NCI-H1694 (cell line): Measurements from ENCODE around the gene TNFSF8.

Source experiments
- DNase-seq: peaks from one replicate; lab custom pipeline; 2025; lab: John Stamatoyannopoulos, UW

The TNFSF8 gene

DNA sequence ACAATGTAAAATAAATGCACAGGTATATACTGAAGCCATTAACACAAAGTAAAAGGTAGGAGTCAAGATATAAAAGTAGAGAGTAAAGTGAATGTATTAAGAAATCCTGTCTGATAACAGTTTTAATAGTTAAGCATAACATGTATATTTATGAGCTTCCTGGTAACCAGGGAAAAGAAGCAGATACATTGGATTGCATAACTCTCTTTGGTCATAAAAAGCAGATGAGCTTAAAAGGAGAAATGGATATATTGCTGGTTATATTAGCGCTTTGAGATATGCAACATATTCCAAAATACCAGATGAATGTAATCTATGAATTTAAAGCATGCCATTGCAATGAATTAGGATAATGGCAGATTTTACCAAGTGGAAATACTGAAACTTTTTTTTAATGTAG, 6.2 kb upstream of the TNFSF8 start:
- no peak for DNase-seq

DNA sequence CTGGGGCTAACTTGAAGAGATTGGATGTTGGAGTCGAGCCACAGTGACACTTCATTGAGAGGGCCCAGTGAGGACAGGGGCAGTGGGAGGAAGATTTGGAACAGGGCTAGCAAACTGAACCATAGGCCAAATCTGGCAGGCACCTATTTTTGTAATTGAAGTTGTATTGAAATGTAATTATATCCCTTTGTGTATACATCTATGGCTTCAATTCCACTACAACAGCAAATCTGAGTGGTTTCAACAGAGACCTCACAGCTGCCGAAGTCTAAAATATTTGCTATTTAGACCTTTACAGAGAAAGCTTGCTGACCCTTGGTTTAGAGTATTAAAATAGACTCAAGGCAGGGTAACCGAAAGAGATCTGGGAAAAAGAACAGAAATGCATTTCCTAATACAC, 4.7 kb upstream of the TNFSF8 start:
- no peak for DNase-seq

DNA sequence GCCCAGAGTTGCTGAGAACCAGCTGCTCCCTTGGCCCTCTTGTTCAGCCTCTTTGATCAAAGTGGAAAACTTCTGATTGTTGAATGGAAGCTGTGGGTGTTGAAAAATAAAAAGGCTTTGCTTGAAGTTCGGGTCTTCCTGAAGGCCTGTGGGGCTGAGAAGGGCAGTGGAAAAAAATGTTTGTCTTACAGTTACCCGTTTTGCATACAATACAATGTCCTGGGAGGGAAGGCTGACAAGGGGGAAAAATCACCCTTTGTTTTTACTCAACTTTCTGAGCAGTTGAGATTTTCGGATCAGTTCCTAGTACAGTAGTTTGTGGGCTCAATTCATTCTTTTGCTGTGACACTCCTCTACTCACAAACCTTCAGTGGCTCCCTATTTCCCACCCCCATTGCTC, 2.1 kb upstream of the TNFSF8 start:
- no peak for DNase-seq

DNA sequence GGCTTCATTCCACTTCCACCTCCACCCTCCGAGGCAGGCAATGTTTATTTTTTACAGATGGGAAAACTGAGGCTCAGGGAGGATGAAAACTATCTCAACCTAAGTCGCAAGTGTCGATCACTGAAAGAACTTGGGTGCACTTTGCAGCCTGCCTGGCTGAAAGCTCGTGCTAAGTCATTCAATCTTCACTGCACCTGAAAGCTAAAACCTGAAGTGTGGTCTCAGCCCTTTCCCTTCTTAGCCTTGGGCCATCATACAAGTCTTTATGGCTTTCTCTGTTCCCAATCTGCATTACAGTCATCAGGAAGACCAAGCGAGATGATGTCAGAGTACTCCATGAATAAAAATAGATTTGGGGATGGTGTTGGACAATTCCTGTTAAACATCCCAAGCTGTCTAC, 1.0 kb upstream of the TNFSF8 start:
- DNase-seq: no peak

DNA sequence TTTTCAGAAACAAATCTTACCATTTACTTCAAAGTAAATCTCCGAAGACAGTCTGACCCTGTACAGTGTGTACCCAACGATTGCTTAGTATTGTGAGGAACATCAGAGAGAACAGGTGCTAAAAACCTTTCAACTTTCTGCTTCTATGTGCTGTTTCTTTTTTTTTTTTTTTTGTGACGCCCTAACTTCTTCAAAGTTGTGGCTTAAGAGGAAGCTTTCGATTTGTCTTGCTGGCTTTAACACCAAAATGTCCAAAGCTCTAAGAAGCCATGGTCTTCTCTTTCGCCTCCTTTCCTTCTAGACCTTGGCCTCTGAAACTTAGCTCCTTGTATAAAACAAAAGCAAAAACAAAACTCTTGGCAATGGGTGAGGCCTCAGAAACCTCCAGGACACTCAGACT, 1.2 kb downstream of the TNFSF8 start:
- no peak for DNase-seq

DNA sequence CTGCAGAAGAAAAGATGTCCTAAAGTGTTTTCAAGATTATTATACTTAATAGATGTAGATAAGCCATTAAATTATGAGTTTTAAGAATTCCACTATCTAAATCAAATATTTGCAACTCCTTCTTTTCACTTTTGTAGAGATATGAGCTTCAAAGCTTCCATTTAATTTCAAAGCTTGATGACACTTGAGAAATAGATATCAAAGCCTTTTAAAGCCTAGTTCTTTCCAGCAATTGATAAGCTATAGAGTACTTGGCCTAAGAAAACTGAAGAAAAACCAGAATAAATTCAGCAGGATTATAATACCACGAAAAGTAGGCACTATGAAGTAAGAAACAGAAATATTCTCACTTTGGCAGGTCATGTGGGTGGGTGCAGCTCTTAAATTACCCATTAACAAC, 1.7 kb downstream of the TNFSF8 start:
- no peak for DNase-seq

DNA sequence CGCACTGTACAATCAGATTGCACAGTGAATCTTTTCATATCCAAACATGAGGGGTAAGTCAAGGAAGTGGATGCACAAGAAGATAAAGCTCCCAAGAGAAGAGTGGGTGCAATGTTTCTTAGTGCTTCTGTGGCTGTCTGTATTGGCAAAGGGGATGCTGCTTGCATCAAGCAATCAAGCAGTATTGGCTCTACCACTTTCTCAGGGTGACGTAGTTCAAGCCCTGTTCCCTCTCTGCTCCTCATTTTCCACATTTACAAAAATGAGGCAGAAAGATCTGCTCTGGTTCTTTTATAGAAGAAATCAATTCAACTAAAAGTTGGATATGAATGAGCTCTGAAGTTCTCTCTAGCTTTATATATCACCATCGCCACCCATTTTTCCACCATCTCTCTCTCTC, 2.3 kb downstream of the TNFSF8 start:
- DNase-seq: no peak

DNA sequence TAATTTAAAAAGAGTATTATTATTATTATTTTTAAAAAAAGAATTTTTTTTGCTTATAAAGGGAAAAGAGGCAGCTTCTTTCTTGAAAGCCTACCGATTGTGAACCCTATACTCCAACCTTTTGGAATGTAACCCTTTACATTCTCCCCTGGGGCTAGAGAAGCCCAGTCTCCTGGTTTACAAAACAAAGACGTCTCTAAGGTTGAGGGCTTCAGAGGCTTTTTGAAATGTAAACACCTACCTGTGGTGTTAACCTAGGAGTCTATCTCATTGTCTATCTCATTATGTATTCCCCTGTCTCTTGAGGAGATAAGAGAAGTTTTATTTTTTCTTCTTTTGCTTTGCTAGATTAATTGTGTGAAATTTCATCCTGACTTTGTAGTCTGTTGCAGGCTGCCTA, 4.7 kb downstream of the TNFSF8 start:
- DNase-seq: no peak

DNA sequence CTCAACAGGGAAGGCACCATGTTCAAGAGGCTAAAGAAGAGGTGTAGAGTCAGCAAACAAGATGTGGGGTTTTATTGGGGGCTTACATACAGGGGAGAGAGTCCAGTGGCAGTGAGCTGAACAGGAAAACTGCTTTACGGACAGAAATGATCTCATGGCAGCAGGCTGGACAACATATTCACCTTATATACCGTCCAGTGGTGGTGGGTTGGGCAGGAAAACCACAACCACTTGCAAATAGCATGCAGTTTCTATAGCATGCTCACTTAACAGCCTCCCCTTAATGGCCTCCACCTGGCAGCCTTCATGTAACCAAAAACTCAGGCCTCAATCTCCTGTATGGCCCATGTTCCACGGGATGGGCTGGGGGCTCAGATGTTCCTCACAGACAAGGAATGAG, 5.4 kb downstream of the TNFSF8 start:
- DNase-seq: no peak

DNA sequence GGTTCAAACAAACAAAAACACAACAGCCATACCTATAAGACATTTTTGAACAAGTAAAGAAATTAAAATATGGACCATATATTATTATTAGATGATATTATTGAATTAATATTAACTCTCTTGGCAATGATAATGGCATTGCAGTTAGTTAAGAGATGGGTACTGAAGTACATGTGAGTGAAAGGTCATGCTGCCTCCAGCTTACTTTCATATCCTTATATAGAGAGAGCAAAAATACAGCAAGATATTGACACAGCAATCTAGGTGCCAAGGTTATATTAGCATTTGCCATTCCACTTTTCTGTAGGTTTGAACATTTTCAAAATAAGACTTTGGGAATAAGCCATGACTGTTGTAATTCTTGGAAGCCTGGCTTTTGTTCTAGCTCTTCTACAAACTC, 6.1 kb downstream of the TNFSF8 start:
- no peak for DNase-seq

DNA sequence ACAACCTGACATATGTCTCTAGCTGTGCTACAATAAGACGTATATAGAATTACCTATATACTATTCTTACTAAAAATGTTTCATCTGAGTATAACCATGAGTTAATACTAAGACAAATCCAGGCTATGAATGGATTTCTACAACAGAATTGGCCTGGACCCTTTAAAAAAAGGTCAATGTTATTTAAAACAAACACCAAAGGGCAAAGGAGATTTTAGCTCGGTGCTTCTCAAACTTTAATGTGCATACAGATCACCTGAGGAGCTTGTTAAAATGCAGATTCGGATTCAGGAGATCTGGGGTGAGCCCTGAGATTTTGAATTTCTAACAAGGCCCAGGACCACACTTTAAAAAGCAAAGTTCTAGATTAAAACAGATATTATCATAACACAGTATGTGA, 6.5 kb downstream of the TNFSF8 start:
- DNase-seq: no peak

DNA sequence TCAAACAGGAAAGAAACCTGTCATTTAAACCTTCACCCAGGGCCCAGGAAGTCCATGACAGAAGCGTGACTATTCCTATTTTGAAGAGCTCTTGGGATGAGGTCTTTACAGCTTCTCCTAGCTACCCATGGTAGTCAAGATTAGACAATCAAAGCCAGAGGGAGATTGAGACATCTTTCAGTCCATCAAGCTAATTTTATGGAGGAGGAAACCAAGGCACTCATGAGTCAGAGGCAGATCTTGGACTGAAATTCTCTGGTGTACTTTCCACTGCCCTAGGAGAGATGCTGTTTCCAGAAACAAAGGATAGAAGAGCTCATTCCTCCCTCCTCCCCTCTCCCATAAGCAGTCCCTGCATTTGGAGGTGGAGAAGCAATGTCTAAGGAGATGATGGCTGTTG, 9.2 kb downstream of the TNFSF8 start:
- DNase-seq: no peak

DNA sequence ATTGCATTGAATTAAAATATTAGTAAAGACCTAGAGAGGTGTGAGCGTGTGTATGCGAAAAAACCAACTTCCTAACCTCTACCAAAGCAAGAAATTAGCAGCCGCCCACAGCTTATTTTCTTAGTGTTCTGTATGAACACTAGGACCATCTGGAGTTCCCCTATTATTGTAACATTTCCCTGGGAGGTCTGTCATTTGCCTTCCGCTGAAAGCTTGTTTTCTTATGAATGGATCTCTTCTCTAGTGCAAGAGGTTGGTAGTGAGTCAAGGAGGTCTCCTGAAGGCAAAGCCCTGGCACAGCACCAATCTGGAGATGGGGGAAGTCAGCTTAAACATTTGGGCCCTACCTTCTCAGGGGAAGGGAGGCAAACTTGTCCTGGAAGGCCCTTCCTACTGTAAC, 10.8 kb downstream of the TNFSF8 start:
- DNase-seq: no peak

DNA sequence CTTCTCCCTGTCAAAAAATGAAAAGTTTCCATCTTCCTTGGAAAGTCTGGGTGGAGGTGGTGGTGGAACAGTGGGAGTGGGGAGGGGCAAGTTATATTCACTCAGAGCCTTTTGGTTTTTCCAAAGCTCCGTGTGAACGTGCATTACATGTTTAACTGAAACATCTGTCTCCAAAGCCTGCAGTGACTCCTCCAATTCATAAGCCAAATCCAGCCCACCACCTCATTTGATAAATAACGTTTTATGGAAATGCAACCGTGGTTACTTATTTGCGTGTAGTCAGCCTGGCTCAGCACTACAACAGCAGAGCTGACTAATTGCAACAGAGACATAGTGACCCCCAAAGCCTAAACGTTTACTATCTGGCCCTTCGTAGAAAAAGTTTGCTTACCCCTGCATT, 13.9 kb downstream of the TNFSF8 start:
- DNase-seq: no peak

DNA sequence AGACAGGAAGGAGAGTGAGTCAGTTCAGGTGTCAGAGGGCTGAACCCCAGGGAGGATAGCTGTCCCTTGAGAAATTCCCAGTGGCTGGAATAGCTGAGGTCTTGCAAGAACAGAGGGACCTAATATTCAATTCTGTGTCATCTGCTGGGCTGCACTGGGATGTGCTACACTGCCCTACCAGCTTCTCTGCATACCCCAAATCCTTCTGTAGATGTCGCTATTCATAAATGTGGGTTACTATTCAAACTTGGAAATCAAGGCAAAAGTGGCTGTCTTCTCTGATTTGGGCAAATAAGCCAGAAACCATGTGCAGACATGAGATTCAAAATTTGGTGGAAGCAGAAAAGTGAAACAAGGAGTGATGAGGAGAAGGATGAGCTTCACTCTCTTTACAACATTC, 16.3 kb downstream of the TNFSF8 start:
- no peak for DNase-seq

DNA sequence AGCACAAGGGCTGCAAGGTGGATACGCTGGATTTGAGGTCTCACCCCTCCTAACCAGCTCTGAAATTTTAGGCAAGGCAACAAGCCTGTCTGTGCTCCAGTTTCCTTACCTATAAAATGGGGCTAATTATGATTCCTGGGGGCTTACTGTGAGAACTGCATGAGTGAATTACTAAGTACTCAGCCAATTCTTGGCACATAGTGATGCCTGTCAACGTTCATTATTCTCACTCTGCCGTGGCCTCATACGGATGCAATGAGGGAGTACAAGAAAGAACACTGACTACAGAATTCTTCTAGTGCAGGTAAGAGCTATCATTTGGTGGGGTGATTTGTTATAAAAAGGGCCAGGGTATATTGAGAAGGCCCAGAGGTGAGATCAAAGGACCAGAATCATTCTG, 16.7 kb downstream of the TNFSF8 start:
- DNase-seq: no peak

DNA sequence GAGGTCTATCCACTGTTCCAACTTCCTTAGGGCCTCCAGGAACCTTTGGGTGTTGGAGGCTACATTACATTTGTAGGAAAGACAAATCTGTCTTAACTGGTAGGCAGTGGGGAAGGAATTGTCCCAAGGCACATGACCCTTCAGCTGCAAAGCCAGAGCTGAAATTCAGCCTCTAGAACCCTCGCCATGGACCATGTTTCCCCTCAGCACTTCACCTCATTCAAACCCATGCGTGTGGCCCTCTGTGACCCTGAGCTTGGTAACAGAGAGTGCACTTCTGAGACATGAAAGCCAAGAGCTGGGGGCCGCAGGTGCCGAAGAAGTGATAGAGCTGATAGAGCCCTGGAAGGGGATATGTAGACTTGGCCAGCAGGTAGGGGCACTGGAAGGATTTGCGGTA, 17.2 kb downstream of the TNFSF8 start:
- no peak for DNase-seq

DNA sequence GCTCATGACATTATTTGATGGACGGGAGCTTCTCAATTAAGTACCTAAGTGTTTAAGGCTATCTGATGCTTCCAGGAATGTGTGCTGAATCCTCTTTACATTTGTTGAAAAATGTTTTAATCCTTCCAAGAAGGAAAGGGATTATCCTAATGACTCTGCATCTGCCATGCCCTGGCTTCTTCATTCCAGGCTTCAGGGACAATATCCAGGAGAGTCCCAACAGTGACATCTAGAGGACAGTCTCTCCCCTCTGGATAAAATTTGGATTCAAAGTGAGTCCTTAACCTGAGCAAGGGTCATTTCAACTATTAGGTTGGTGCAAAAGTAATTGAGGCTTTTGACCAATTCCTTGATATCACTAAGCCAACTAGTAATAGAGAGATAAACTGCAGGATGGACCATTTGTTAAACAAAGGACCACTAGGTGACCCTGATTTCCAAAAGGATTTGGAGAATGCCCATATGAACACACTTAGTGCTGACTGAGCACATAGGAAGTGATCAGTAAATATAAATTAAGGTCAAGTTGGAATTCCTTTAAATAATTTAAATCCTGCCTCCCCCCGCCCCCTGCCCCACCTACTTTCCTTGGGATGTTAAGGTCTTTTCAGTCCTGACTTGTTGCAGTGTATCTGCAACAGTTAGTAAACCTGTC, 19.1 kb downstream of the TNFSF8 start:
- peak; percentile 60 for DNase-seq

DNA sequence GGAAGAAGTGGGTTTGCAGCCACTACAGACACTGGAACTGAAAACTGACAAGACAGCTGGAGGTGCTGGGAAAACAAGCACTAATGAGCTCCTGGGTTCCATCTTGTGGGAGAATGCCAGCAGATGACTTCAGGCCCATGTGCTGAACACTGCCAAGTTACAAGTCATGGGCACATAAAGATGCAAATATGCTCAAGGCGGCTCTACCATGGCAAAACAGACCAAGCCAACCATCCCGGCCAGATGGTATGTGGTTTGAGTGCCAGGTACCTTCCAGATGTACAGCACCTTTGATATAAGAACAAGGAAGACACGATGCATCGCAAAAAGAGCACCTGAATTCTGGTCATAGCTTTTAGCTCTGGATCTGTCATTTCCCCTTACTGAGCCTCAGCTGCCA, 19.9 kb downstream of the TNFSF8 start:
- peak; percentile 83 for DNase-seq

DNA sequence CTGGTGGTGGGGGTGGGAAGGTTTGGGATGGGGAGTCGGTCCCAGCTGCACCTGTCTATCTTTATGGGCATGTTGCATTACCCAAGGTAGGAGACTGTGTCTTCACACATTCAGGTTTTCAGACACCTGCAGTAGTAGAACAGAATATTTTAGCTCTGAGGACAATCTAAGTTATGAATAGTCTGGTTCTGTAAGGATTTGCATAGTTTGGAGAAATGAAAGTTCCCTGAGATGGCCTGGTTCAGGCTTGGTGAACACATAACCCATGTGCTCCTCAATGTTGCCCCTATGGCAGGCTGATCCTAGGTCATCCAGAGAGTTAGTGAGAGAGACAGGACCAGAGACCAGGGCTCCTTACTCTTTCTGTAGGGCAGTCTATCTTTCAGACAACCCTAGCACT, 20.7 kb downstream of the TNFSF8 start:
- DNase-seq: no peak

DNA sequence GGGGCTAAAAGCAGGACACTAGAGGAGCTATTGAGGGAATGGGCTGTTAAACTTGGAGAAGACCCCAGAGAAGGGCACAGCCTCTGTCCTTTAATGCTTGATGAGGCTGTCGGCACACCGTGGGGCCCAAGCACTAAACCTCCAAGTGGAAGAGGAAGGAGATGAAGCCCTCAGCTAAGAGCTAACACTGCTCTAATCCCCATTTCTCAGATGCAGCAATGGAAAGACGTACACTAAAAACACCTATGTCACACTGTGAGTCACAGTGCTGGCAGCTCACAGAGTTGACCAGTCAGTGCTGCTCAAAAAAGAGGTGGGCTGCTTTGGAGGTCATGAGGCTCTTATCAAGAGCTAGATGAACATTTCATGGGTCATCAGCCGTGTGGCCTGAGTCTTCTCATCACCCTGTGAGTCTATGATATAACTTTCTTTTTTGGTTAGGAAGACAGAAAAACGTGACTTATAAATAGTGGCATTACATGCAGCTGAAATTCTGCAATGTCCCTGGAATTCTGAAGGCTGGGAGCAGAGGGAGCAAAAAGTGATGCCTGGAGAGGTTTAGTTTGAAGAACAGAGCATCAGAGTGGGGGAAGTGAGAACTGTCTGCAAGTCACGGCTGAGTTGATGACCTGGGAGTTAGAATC, 21.5 kb downstream of the TNFSF8 start:
- no peak for DNase-seq

DNA sequence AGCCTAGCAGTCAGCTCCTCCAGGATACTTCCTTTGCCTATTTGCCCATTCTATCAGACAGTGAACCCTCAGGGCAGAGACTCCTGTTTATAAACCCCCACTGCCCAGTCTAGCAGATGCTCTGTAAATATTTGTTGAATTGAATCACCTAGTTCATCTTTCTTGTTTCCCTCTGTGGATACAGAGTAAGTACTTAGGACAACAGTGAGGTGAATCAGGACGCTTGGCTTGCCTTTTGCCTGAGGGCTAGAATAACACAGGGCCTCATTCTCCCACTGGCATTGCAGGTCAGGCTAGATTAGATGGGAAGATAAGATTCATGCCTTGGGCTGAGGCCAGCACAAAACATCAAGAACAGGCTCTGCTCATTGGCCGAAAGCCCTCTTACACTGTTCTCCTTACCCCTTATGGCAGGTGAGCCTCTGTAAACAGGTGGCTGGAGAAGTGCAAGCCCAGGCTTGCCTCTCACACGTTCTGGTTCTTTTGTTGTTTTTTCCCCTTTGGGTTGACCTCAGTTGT, 22.2 kb downstream of the TNFSF8 start:
- no peak for DNase-seq

DNA sequence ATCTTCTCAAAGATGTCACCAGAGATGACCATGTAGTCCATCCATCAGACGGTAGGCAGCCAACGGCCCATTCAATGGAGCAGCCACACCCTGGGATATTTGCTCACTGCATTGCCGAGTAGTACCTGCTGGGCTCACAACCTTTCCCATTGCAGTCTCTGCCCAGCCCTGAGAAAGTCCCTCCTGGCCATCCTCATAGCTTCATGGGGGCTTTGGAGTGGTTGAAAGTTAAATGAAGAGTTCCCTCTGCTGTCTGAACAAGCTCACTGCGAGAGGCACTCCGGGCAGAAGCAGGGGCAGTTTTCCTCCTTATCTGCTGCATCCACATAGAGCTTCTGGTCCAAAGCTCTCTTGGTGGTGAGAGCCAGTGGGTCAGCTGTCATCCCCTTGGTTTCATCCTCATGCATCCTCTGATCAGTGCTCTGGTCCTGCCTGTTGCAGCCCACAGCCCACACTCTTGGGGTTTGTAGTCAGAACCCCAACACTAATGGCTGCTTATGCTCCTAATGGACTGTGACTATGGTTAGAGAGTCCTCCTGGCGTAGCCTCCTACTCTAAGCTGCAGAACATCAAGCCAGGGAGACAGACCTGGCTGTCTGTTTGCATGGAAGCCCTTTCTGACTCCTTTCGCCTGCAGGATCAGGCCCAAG, 23.3 kb downstream of the TNFSF8 start:
- DNase-seq: peak; percentile 22
